H9 (cell line): ENCODE data around the gene TMC3. TPM values are rescaled to one million over a fixed set of nuclear protein-coding genes. Genes with fewer than 3 reads are reported as not detected.

Experiments
- DNase-seq: peaks from one replicate; pipeline ENCODE4 v3.0.0-alpha.2; 2017
- H2AFZ ChIP-seq: one replicate; pipeline ENCODE4 v1.6.1; 2013; ENCODE audit warnings: mild to moderate bottlenecking, low read length, control low read depth, moderate library complexity
- H2AK5ac ChIP-seq: 2 replicates; pipeline ENCODE4 v1.6.1; 2013; ENCODE audit warnings: low read length, control low read depth, mixed read lengths; ENCODE audit not compliant: insufficient read length
- H2BK120ac ChIP-seq: one replicate; pipeline ENCODE4 v1.6.1; 2013; ENCODE audit warnings: low read depth, mild to moderate bottlenecking, low read length, control low read depth, inconsistent platforms; ENCODE audit not compliant: poor library complexity, severe bottlenecking
- H2BK12ac ChIP-seq: 2 replicates; pipeline ENCODE4 v1.6.1; 2013; ENCODE audit warnings: low read length, control low read depth, mixed read lengths, low read depth; ENCODE audit not compliant: insufficient read length
- H2BK15ac ChIP-seq: 2 replicates; pipeline ENCODE4 v1.6.1; 2013; ENCODE audit warnings: low read depth, low read length, control low read depth
- H2BK20ac ChIP-seq: one replicate; pipeline ENCODE4 v1.6.1; 2013; ENCODE audit warnings: low read depth, mild to moderate bottlenecking, low read length, control low read depth, inconsistent platforms; ENCODE audit not compliant: poor library complexity, severe bottlenecking
- H2BK5ac ChIP-seq: 2 replicates; pipeline ENCODE4 v1.6.1; 2013; ENCODE audit warnings: low read length, control low read depth, mixed read lengths; ENCODE audit not compliant: insufficient read length
- H3K14ac ChIP-seq: 2 replicates; pipeline ENCODE4 v1.6.1; 2013; ENCODE audit warnings: low read length, control low read depth; ENCODE audit not compliant: insufficient read depth
- H3K18ac ChIP-seq: 2 replicates; pipeline ENCODE4 v1.6.1; 2013; ENCODE audit warnings: low read depth, mild to moderate bottlenecking, mixed read lengths, low read length, control low read depth; ENCODE audit not compliant: insufficient read length
- H3K23ac ChIP-seq: 2 replicates; pipeline ENCODE4 v1.6.1; 2013; ENCODE audit warnings: low read length, control low read depth, mixed read lengths, low read depth; ENCODE audit not compliant: insufficient read length
- H3K23me2 ChIP-seq: 2 replicates; pipeline ENCODE4 v1.6.1; 2013; ENCODE audit warnings: low read depth, mild to moderate bottlenecking, mixed read lengths, low read length, control low read depth; ENCODE audit not compliant: insufficient read length, poor library complexity, severe bottlenecking
- H3K27ac ChIP-seq: 2 replicates; pipeline ENCODE4 v1.5.1; 2013; ENCODE audit warnings: low read length, control low read depth, mixed read lengths, low read depth; ENCODE audit not compliant: insufficient read length
- H3K27me3 ChIP-seq: 2 replicates; pipeline ENCODE4 v1.6.1; 2013; ENCODE audit warnings: low read length, control low read depth, inconsistent platforms; ENCODE audit not compliant: insufficient read depth
- H3K4ac ChIP-seq: 2 replicates; pipeline ENCODE4 v1.6.1; 2013; ENCODE audit warnings: low read depth, mild to moderate bottlenecking, control low read depth, inconsistent platforms, low read length, moderate library complexity
- H3K4me1 ChIP-seq: 2 replicates; pipeline ENCODE4 v1.6.1; 2013; ENCODE audit warnings: low read length, control low read depth, inconsistent platforms; ENCODE audit not compliant: insufficient read depth
- H3K4me2 ChIP-seq: 2 replicates; pipeline ENCODE4 v1.6.1; 2013; ENCODE audit warnings: low read length, control low read depth, mixed read lengths; ENCODE audit not compliant: insufficient read length, insufficient read depth
- H3K56ac ChIP-seq: 2 replicates; pipeline ENCODE4 v1.6.1; 2013; ENCODE audit warnings: low read depth, mild to moderate bottlenecking, mixed read lengths, low read length, control low read depth; ENCODE audit not compliant: insufficient read length
- H3K79me1 ChIP-seq: 2 replicates; pipeline ENCODE4 v1.6.1; 2013; ENCODE audit warnings: low read depth, mild to moderate bottlenecking, moderate library complexity, low read length, control low read depth, inconsistent platforms; ENCODE audit not compliant: insufficient read depth, poor library complexity, severe bottlenecking
- H3K79me2 ChIP-seq: 2 replicates; pipeline ENCODE4 v1.6.1; 2013; ENCODE audit warnings: low read length, control low read depth, inconsistent platforms; ENCODE audit not compliant: insufficient read depth
- H3K9ac ChIP-seq: 2 replicates; pipeline ENCODE4 v1.6.1; 2013; ENCODE audit warnings: low read length, control low read depth, mixed read lengths; ENCODE audit not compliant: insufficient read length; ENCODE audit errors: extremely low read depth
- H3K9me3 ChIP-seq: one replicate; pipeline ENCODE4 v1.6.1; 2013; ENCODE audit warnings: low read depth, low read length, inconsistent platforms; ENCODE audit not compliant: control insufficient read depth
- H3T11ph ChIP-seq: one replicate; pipeline ENCODE4 v1.6.1; 2013; ENCODE audit warnings: mild to moderate bottlenecking, low read length, control low read depth, inconsistent platforms
- H4K20me1 ChIP-seq: one replicate; pipeline ENCODE4 v1.6.1; 2013; ENCODE audit not compliant: control insufficient read depth, insufficient read length, insufficient read depth
- H4K5ac ChIP-seq: 2 replicates; pipeline ENCODE4 v1.6.1; 2013; ENCODE audit warnings: low read depth, mild to moderate bottlenecking, mixed read lengths, low read length, control low read depth; ENCODE audit not compliant: insufficient read length
- H4K8ac ChIP-seq: replicated peaks from 2 replicates; pipeline ENCODE4 v1.6.1; 2013; ENCODE audit warnings: low read length, control low read depth, mixed read lengths, low read depth; ENCODE audit not compliant: insufficient read length
- H4K91ac ChIP-seq: 2 replicates; pipeline ENCODE4 v1.6.1; 2013; ENCODE audit warnings: low read depth, mild to moderate bottlenecking, moderate library complexity, mixed read lengths, low read length, control low read depth; ENCODE audit not compliant: insufficient read length
- H3K27ac Mint-ChIP-seq, 3 experiments: 2 replicates in 2 of 3; 3 replicates in 1 of 3; pipeline ENCODE4 v1.8.0; 2020 to 2021; ENCODE audit warnings: mixed read lengths in 3 of 3, mild to moderate bottlenecking in 1 of 3, moderate library complexity in 1 of 3
- H3K27me3 Mint-ChIP-seq: 2 replicates; pipeline ENCODE4 v1.8.0; 2021; ENCODE audit warnings: low read depth, mild to moderate bottlenecking, moderate library complexity, mixed read lengths
- H3K36me3 Mint-ChIP-seq, 3 experiments: 2 replicates in 2 of 3; 3 replicates in 1 of 3; pipeline ENCODE4 v1.8.0; 2020 to 2021; ENCODE audit warnings: low read depth in 3 of 3, mixed read lengths in 3 of 3; ENCODE audit not compliant: insufficient read depth in 1 of 3
- H3K4me1 Mint-ChIP-seq, 2 experiments: 2 replicates each; pipeline ENCODE4 v1.8.0; 2020; ENCODE audit warnings: mixed read lengths in 2 of 2
- H3K4me3 Mint-ChIP-seq, 2 experiments: 2 replicates in 1 of 2; 3 replicates in 1 of 2; pipeline ENCODE4 v1.8.0; 2020 to 2021; ENCODE audit warnings: mild to moderate bottlenecking in 2 of 2, mixed read lengths in 2 of 2, moderate library complexity in 1 of 2
- H3K9me3 Mint-ChIP-seq, 2 experiments: 2 replicates in 1 of 2; 3 replicates in 1 of 2; pipeline ENCODE4 v1.8.0; 2020; ENCODE audit warnings: mild to moderate bottlenecking in 2 of 2, mixed read lengths in 2 of 2, moderate library complexity in 1 of 2
- CTCF ChIP-seq: fragments of 200-600 bp; sonication (generic); conservative IDR thresholded peaks from 3 replicates; pipeline ENCODE4 v1.8.0; 2021; ENCODE audit warnings: antibody characterized with exemption, mild to moderate bottlenecking
- WGBS: extraction: QIAGEN DNeasy Blood & Tissue Kit; methylation state at CpG from one replicate; pipeline ENCODE4 v1.1.7; 2013; ENCODE audit warnings: missing lambda C conversion rate, low lambda C conversion rate, mixed read lengths; ENCODE audit not compliant: insufficient read length; ENCODE audit errors: extremely low coverage; 5-methylcytosine and 5-hydroxymethylcytosine counted together
- total RNA-seq: library from RNA; stranded (reverse); gene quantifications from 2 replicates; pipeline ENCODE4 v1.2.1, GENCODE V29; 2021

TMC3 gene
- total RNA-seq, 1 experiment from 2014 or later = not detected

GRCh38 chr15:81309647-81310450, 64.2 kb downstream of the TMC3 start:
- no peak for TF ChIP-seq CTCF
- Histone ChIP-seq H2BK120ac (no peak overlapping the region), H4K20me1 (no peaks in the 10 kb centered on the region)

More at GRCh38 chr15:81309647-81310450, 64.2 kb downstream of the TMC3 start:
- no peak overlapping the region for H3K18ac ChIP-seq
- H2BK5ac ChIP-seq = no peak overlapping the region
- no peak overlapping the region for H3K4ac ChIP-seq
- no peaks in the 10 kb centered on the region for H3K79me2 ChIP-seq
- no peak overlapping the region for H3K23ac ChIP-seq
- no peaks in the 10 kb centered on the region for H3K9me3 Mint-ChIP-seq
- no peak overlapping the region for H3K56ac ChIP-seq
- H2BK12ac ChIP-seq = no peak overlapping the region
- no peaks in the 10 kb centered on the region for H3K23me2 ChIP-seq
- H3K4me1 ChIP-seq = no peaks in the 10 kb centered on the region
- no peak overlapping the region for H3K27ac ChIP-seq
- no peaks in the 10 kb centered on the region; the same call in 1 of the 2 replicates for H3K27me3 Mint-ChIP-seq
- no peak overlapping the region for H3K27ac Mint-ChIP-seq
- DNase-seq = no peak
- no peak overlapping the region for H2BK15ac ChIP-seq
- H3K4me2 ChIP-seq = no peak overlapping the region
- H3K4me3 Mint-ChIP-seq = no peak overlapping the region
- H4K8ac ChIP-seq = no peak overlapping the region
- H3T11ph ChIP-seq = no peak overlapping the region
- H2AFZ ChIP-seq = no peak overlapping the region
- no peak overlapping the region for H2AK5ac ChIP-seq
- no peak overlapping the region for H4K91ac ChIP-seq
- no CpG with 5 or more reads among the region's 8 CpGs for WGBS
- H4K5ac ChIP-seq = no peak overlapping the region
- H3K4me1 Mint-ChIP-seq = peaks cover under 1 to 1% of the 10 kb centered on the region in 2 experiments; a peak in 3 of 4 replicates
- H3K79me1 ChIP-seq = no peaks in the 10 kb centered on the region
- H2BK20ac ChIP-seq = no peak overlapping the region
- H3K9me3 ChIP-seq = no peaks in the 10 kb centered on the region
- H3K9ac ChIP-seq = no peak overlapping the region
- peaks cover 13 to 23% (median 17%) of the 10 kb centered on the region in 3 experiments; a peak in 6 of 7 replicates for H3K36me3 Mint-ChIP-seq
- H3K14ac ChIP-seq = no peak overlapping the region
- no peaks in the 10 kb centered on the region for H3K27me3 ChIP-seq
